CD4-positive, alpha-beta T cell treated with Interleukin-4 for 4 hours (primary cell): ENCODE results near the gene RPS6KA2.
"Not testable (repeated sequence)": the region's sequence is repeated elsewhere in the genome, so short reads cannot be mapped to it uniquely, and the experiment has no call there.

Experiments used
- DNase-seq: peaks from one replicate; pipeline ENCODE4 v3.0.0-alpha.2; 2020

The RPS6KA2 gene

DNA sequence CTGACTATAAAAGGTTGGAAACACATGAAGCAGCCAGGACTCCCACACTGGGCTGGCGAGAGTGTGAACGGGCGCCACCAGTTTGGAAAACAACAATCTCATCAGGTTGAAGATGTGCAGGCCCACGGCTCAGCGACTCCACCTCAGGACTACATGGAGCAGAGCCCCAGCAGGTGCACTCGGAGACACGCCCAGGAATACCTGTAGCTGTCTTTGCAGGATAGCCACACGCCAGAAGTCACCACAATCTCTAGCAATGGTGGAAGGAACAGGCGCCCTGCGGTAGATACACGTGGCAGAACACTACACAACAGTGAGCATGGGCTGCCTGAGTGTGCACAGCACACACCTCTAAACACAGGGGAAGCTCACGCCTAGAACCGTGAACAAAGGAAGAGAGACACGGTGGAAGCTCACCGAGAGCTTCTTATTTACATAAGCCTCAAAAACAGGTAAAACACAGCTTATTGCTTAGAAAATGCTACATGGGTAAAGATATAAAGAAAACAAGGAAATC, 28.7 kb upstream of the RPS6KA2 start:
- DNase-seq = no peak

- DNase-seq = no peak
These were observed 28.2 kb upstream of the RPS6KA2 start for GRCh38 chr6:166655251-166655650.

- DNase-seq = no peak
These were observed 27.5 kb upstream of the RPS6KA2 start for GRCh38 chr6:166654573-166654972.

- DNase-seq = no peak
These were observed 26.5 kb upstream of the RPS6KA2 start for GRCh38 chr6:166653639-166653941.

- DNase-seq = no peak
These were observed 24.1 kb upstream of the RPS6KA2 start for GRCh38 chr6:166650824-166651807.

- DNase-seq = no peak
These were observed 23.0 kb upstream of the RPS6KA2 start for GRCh38 chr6:166650047-166650446.

GRCh38 chr6:166648846-166649245, 21.8 kb upstream of the RPS6KA2 start:
- DNase-seq = no peak

DNA sequence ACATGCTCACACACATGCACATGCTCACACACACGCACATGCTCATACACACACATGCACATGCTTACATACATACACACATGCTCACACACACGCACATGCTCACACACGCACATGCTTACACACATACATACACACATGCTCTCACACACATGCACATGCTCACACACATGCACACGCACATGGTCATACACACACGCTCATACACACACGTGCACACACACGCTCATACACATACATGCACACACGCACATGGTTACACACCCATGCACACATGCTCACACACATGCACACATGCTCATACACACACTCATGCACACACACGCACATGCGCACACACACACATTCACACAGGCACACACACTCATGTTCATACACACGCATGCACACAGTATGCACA, 20.8 kb upstream of the RPS6KA2 start:
- DNase-seq = no peak

GRCh38 chr6:166646716-166647115, 19.7 kb upstream of the RPS6KA2 start:
- DNase-seq = no peak

DNA sequence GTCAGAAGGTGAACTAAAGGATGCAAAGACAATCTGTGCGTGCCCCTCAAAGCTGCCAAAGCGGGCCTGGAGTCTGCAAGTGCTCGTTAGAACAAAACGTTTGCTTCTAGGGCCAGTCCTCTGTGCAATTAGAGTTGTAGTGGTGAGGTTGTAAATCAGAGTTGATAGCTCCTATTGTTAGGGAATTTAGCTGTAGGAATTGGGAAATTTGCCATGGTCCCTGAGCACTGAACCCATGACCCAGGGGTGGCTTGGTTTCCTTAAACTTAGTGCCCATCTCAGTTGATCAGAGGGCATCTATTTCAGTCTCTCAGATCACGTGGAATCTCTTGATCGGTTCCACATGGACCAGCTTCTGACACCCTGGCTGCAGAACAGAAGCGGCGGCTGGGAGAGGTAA, 18.8 kb upstream of the RPS6KA2 start:
- DNase-seq = no peak

GRCh38 chr6:166644681-166645080, 17.6 kb upstream of the RPS6KA2 start:
- DNase-seq = no peak

- DNase-seq = no peak
These were observed 17.0 kb upstream of the RPS6KA2 start for GRCh38 chr6:166643891-166644590.

GRCh38 chr6:166642646-166643045, 15.6 kb upstream of the RPS6KA2 start:
- no peak for DNase-seq

- no peak for DNase-seq
These were observed 13.4 kb upstream of the RPS6KA2 start for GRCh38 chr6:166640342-166641043.

DNA sequence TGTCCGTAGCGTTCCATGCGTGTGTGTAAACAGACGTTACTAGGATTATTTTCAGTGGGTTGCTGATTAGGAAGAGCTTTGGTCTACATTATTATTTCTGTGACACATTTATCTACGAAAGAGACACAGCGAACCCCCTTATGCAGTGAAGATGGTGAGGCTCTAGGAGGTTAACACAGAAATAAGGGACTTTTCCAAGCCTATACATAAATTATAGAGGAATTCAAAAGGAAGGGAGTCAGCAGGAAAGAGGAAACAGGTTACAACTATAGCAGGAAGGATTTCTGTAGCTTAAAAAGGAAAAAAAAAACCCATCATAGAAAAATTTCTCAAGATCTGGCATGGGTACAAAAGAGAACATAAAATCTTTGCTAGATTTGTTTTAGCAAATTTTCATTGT, 12.9 kb upstream of the RPS6KA2 start:
- DNase-seq = no peak

- no peak for DNase-seq
These were observed 11.5 kb upstream of the RPS6KA2 start for GRCh38 chr6:166638573-166638964.

DNA sequence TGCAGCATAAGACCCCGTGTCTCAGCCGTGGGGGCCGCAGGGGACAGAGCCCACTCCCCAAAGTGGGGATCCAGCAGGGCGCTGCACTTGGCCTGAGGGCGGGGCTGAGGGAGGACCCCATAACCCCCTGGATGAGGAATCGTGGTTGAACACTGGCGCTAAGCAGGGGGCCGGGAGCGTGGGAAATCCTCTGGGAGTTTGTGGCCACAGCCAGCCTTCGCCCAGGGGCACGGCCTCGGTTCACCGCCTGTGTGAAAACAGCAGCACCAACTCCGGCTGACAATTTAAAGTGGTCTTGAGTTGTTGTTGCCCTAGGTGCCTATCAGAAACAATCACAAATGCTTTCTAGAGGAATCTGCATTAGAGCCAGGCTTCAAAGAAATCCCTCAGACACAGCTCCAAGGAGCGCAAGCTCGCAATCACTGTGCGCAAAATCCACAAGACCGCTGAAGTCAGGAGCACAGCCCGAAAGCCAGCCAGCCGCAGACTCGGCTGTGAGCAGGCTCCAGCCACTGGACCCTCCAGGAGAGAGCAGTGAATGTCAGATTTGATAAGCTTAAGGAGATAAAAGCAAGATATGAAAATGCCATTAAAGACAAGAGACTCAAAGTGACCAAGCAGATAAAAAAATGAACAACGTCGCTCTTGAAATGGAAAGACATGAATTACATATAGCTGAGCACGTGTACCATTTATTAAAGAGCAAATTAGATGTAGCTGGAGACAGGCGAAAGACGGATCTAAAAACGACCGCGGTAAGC, 10.9 kb upstream of the RPS6KA2 start:
- DNase-seq = no peak

- DNase-seq = no peak
These were observed 9.9 kb upstream of the RPS6KA2 start for GRCh38 chr6:166636934-166637333.

GRCh38 chr6:166636191-166636933, 9.3 kb upstream of the RPS6KA2 start:
- DNase-seq = no peak

DNA sequence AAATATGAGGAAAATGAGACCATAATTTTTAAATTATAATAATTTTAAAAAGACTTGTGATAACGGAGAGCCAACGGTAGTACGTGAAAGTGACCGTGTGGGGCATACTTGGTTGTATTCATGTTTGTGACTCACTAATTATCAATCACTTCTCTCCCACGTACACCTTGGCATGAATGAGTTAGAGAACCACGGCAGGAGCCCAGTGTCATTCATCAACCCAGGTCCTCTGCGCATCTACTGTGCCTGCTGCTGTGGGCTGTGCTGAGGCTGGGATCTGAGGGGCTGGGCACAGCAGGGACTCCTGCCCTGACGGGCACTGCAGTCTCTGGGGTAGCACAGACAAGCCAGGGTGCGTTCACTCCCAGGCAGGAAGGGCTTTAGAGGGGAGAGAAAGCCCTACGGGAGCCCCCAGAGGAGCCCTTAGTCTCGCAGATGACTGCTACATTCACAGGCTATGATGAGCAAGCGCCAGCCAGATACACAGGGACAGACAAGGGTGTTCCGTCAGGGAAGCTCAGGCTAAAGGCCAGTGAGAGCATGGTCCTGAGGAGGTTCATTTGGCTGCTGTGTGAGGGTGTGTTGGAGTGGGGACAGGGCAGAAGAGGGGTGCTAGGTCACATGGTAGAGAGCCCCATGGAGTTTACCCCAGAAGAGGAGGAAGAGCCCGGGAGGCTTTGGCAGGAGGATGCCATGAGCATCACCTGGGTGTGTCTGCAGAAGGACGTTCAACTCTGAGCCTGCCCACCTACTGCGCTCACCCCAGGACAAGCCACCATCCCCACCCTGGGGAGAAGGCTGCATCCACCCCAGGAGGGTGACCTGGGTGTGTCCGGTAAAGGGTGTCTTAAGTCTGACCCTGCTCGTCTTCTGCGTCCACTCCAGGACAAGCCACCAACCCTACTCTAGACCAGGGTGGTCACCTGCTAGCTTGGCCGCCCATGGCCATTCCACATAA, 8.2 kb upstream of the RPS6KA2 start:
- no peak for DNase-seq

DNA sequence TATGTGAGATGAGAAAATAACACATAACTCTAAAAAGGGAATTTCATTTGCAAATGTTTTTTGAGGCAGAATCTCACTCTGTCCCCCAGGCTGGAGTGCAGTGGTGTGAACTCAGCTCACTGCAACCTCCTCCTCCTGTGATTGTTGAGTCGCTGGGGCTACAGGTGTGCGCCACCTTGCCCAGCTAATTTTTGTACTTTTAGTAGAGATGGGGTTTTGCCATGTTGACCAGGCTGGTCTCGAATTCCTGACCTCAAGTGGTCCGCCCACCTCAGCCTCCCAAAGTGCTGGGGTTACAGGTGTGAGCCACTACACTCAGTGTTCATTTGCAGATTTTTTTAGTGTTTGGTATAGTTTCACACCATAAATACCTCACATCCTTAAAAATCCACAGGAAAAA, 7.5 kb upstream of the RPS6KA2 start:
- DNase-seq = not testable (repeated sequence)
